Measurements from ENCODE around the gene ACTR10. TPM values are rescaled to one million over a fixed set of nuclear protein-coding genes. Genes with fewer than 3 reads are reported as not detected.
A peak's percentile ranks its signal among the peaks of the same experiment; 100 is the strongest.

Gene ACTR10
- total RNA-seq (2014; rRNA removed; shearing (Covaris generic); ENCODE audit: low replicate concordance) = 61.0 and 133 TPM in 2 replicates

GRCh38 chr14:58199726-58200479, at the start of gene ACTR10:
TSS of gene ACTR10 (plus strand) at chr14:58200149. CDS start at chr14:58200218, 69 bp downstream.
- DNase-seq (ENCODE audit: low read depth) = peak; percentile 82
- in situ Hi-C loops (cut with HindIII; ENCODE audit: low pct_unique_long_range_greater_than_20kb, low sequenced_read_pairs) = no loop called here

- in situ Hi-C loops (cut with HindIII; ENCODE audit: low pct_unique_long_range_greater_than_20kb, low sequenced_read_pairs) = no loop called here
- DNase-seq (ENCODE audit: low read depth) = no peak
These were observed 49.6 kb upstream of the ACTR10 start for GRCh38 chr14:58150243-58150805.

GRCh38 chr14:58151133-58152013, 48.6 kb upstream of the ACTR10 start:
- DNase-seq (ENCODE audit: low read depth) = peak; percentile 1
- in situ Hi-C loops (cut with HindIII; ENCODE audit: low pct_unique_long_range_greater_than_20kb, low sequenced_read_pairs) = no loop called here

GRCh38 chr14:58152014-58152857, 47.7 kb upstream of the ACTR10 start, which contains the start of gene ARMH4:
TSS of gene ARMH4 (minus strand) at chr14:58152213. CDS start at chr14:58139358, 12,855 bp downstream.
- DNase-seq (ENCODE audit: low read depth) = peak; percentile 73
- in situ Hi-C loops (cut with HindIII; ENCODE audit: low pct_unique_long_range_greater_than_20kb, low sequenced_read_pairs) = no loop called here

GRCh38 chr14:58160561-58160960, 39.4 kb upstream of the ACTR10 start:
- DNase-seq (ENCODE audit: low read depth) = no peak
- in situ Hi-C loops (cut with HindIII; ENCODE audit: low pct_unique_long_range_greater_than_20kb, low sequenced_read_pairs) = no loop called here

- DNase-seq (ENCODE audit: low read depth) = peak; percentile 42
- in situ Hi-C loops (cut with HindIII; ENCODE audit: low pct_unique_long_range_greater_than_20kb, low sequenced_read_pairs) = no loop called here
These were observed 33.7 kb upstream of the ACTR10 start for GRCh38 chr14:58166005-58166983.

- in situ Hi-C loops (cut with HindIII; ENCODE audit: low pct_unique_long_range_greater_than_20kb, low sequenced_read_pairs) = no loop called here
- DNase-seq (ENCODE audit: low read depth) = no peak
These were observed 32.9 kb upstream of the ACTR10 start for GRCh38 chr14:58167057-58167456.

GRCh38 chr14:58167891-58168290, 32.1 kb upstream of the ACTR10 start:
- in situ Hi-C loops (cut with HindIII; ENCODE audit: low pct_unique_long_range_greater_than_20kb, low sequenced_read_pairs) = no loop called here
- DNase-seq (ENCODE audit: low read depth) = no peak

GRCh38 chr14:58171090-58171489, 28.9 kb upstream of the ACTR10 start:
- in situ Hi-C loops (cut with HindIII; ENCODE audit: low pct_unique_long_range_greater_than_20kb, low sequenced_read_pairs) = no loop called here
- peak; percentile 79 for DNase-seq (ENCODE audit: low read depth)

GRCh38 chr14:58177125-58177524, 22.8 kb upstream of the ACTR10 start:
- in situ Hi-C loops (cut with HindIII; ENCODE audit: low pct_unique_long_range_greater_than_20kb, low sequenced_read_pairs) = no loop called here
- DNase-seq (ENCODE audit: low read depth) = no peak

- in situ Hi-C loops (cut with HindIII; ENCODE audit: low pct_unique_long_range_greater_than_20kb, low sequenced_read_pairs) = no loop called here
- no peak for DNase-seq (ENCODE audit: low read depth)
These were observed 10.8 kb upstream of the ACTR10 start for GRCh38 chr14:58189176-58189575.

GRCh38 chr14:58191763-58192601, 8.0 kb upstream of the ACTR10 start:
- no peak for DNase-seq (ENCODE audit: low read depth)
- in situ Hi-C loops (cut with HindIII; ENCODE audit: low pct_unique_long_range_greater_than_20kb, low sequenced_read_pairs) = no loop called here

- in situ Hi-C loops (cut with HindIII; ENCODE audit: low pct_unique_long_range_greater_than_20kb, low sequenced_read_pairs) = no loop called here
- peak; percentile 75 for DNase-seq (ENCODE audit: low read depth)
These were observed 6.4 kb upstream of the ACTR10 start for GRCh38 chr14:58193542-58193941.

- DNase-seq (ENCODE audit: low read depth) = no peak
- in situ Hi-C loops (cut with HindIII; ENCODE audit: low pct_unique_long_range_greater_than_20kb, low sequenced_read_pairs) = no loop called here
These were observed 3.8 kb upstream of the ACTR10 start for GRCh38 chr14:58196198-58196597.

- in situ Hi-C loops (cut with HindIII; ENCODE audit: low pct_unique_long_range_greater_than_20kb, low sequenced_read_pairs) = no loop called here
These were observed 1.9 kb upstream of the ACTR10 start for GRCh38 chr14:58198086-58198485.

GRCh38 chr14:58200480-58200841, 512 bp downstream of the ACTR10 start:
- no peak for DNase-seq (ENCODE audit: low read depth)
- in situ Hi-C loops (cut with HindIII; ENCODE audit: low pct_unique_long_range_greater_than_20kb, low sequenced_read_pairs) = no loop called here

More at GRCh38 chr14:58198086-58198485, 1.9 kb upstream of the ACTR10 start:
- DNase-seq (ENCODE audit: low read depth) = no peak
